Endothelial cell of umbilical vein (primary cell): ENCODE results near the gene SH3RF3. TPM values are rescaled to one million over a fixed set of nuclear protein-coding genes. Genes with fewer than 3 reads are reported as not detected.
"Not testable (repeated sequence)": the region's sequence is repeated elsewhere in the genome, so short reads cannot be mapped to it uniquely, and the experiment has no call there.

Experiments used
- BruUV-seq: library from RNA; stranded (reverse); fragments of 400-500 nt; replicated peaks from 2 replicates; lab custom pipeline; 2021; lab: Mats Ljungman, UMichigan
- CTCF ChIA-PET: fragments of 300-600, 350-600 bp; sonication (Branson Sonifier 250); formaldehyde crosslinking; loops from one replicate; lab custom pipeline; 2021; ENCODE audit warnings: antibody characterized with exemption, inconsistent platforms; lab: Charles Lee
- POLR2A ChIA-PET: fragments of 300-600, 350-600 bp; sonication (Branson Sonifier 250); formaldehyde crosslinking; loops from one replicate; lab custom pipeline; 2021; ENCODE audit warnings: antibody characterized with exemption, inconsistent platforms; lab: Charles Lee
- DNase-seq: peaks from one replicate; pipeline ENCODE4 v3.0.0-alpha.2; 2011; ENCODE audit warnings: low read depth, low spot score
- FAIRE-seq: peaks from 2 replicates; lab custom pipeline; 2011; peaks lifted over from hg19 to GRCh38; lab: Jason Lieb, UNC
- H2AFZ ChIP-seq: 2 replicates; pipeline ENCODE4 v1.6.0; 2012; ENCODE audit warnings: low read depth, low read length, control low read depth, inconsistent platforms
- H3K27ac ChIP-seq: 2 replicates; pipeline ENCODE4 v1.5.1; 2011; ENCODE audit warnings: low read depth, mild to moderate bottlenecking, control low read depth, low read length, moderate library complexity; ENCODE audit not compliant: insufficient read depth
- H3K27me3 ChIP-seq, 2 experiments: 2 replicates each; pipeline versions ENCODE4 v1.6.0 to v1.6.1; 2011; ENCODE audit warnings: low read length in 2 of 2, mixed read lengths in 1 of 2; ENCODE audit not compliant: control insufficient read depth in 2 of 2, insufficient read depth in 2 of 2
- H3K36me3 ChIP-seq, 2 experiments: 2 replicates in 1 of 2; 3 replicates in 1 of 2; pipeline ENCODE4 v1.5.1; 2011; ENCODE audit warnings: low read length in 2 of 2, mild to moderate bottlenecking in 1 of 2, moderate library complexity in 1 of 2; ENCODE audit not compliant: control insufficient read depth in 2 of 2, insufficient read depth in 2 of 2; ENCODE audit errors: extremely low read depth in 1 of 2
- H3K4me1 ChIP-seq: 3 replicates; pipeline ENCODE4 v1.5.1; 2011; ENCODE audit warnings: mild to moderate bottlenecking, low read length; ENCODE audit not compliant: control insufficient read depth, insufficient read depth; ENCODE audit errors: extremely low read depth
- H3K4me2 ChIP-seq: 2 replicates; pipeline ENCODE4 v1.6.1; 2011; ENCODE audit warnings: low read length, control low read depth, mixed read lengths; ENCODE audit not compliant: insufficient read depth
- H3K4me3 ChIP-seq, 3 experiments: fragments of 200-600 bp in 1 of 3; sonication (generic), shearing (Covaris generic) in 1 of 3; replicated peaks in 1 of 3; 2 replicates each; pipeline ENCODE4 v1.5.1; 2011 to 2016; ENCODE audit warnings: control low read depth in 3 of 3, low read length in 3 of 3, mild to moderate bottlenecking in 2 of 3, inconsistent platforms in 1 of 3, low read depth in 1 of 3, moderate library complexity in 1 of 3; ENCODE audit not compliant: insufficient read depth in 1 of 3
- H3K79me2 ChIP-seq: 2 replicates; pipeline ENCODE4 v1.6.0; 2012; ENCODE audit warnings: low read length, inconsistent platforms; ENCODE audit not compliant: control insufficient read depth, insufficient read depth
- H3K9ac ChIP-seq: replicated peaks from 2 replicates; pipeline ENCODE3; 2011; ENCODE audit warnings: low read length, control low read depth; ENCODE audit not compliant: insufficient read depth; ENCODE audit errors: extremely low read depth
- H3K9me1 ChIP-seq: replicated peaks from 3 replicates; pipeline ENCODE4 v1.6.0; 2011; ENCODE audit warnings: mild to moderate bottlenecking, low read length; ENCODE audit not compliant: control insufficient read depth, insufficient read depth; ENCODE audit errors: extremely low read depth
- H3K9me3 ChIP-seq: replicated peaks from 2 replicates; pipeline ENCODE4 v1.5.1; 2012; ENCODE audit warnings: low read length, inconsistent platforms; ENCODE audit not compliant: control insufficient read depth, insufficient read depth
- H4K20me1 ChIP-seq: replicated peaks from 2 replicates; pipeline ENCODE3; 2011; ENCODE audit warnings: mild to moderate bottlenecking, low read length; ENCODE audit not compliant: control insufficient read depth, insufficient read depth; ENCODE audit errors: extremely low read depth
- CTCF ChIP-seq, 2 donors: IDR thresholded peaks; 1 replicate in 1 of 2; 2 replicates in 1 of 2; pipeline ENCODE4 v1.5.1; 2011; ENCODE audit warnings: low read length in 2 of 2, mild to moderate bottlenecking in 2 of 2, moderate library complexity in 2 of 2, control low read depth in 1 of 2, inconsistent platforms in 1 of 2, low read depth in 1 of 2; ENCODE audit not compliant: insufficient read depth in 1 of 2; ENCODE audit errors: extremely low read depth in 1 of 2
- JUN ChIP-seq: IDR thresholded peaks from 2 replicates; pipeline ENCODE4 v1.6.1; 2011; ENCODE audit warnings: borderline replicate concordance, low read depth; ENCODE audit not compliant: insufficient read length, insufficient read depth
- MYC ChIP-seq: IDR thresholded peaks from one replicate; pipeline ENCODE4 v1.6.1; 2011; ENCODE audit warnings: mild to moderate bottlenecking, low read depth, low read length
- POLR2A ChIP-seq: IDR thresholded peaks from 2 replicates; pipeline ENCODE4 v1.6.1; 2012; ENCODE audit warnings: low read depth, mild to moderate bottlenecking, control low read depth, low read length
- dilution Hi-C: fragments of 300-500 bp; cut with MboI; formaldehyde crosslinking; loops from one replicate; pipeline ENCODE4 v1.15.0; 2019; ENCODE audit warnings: low sequenced_read_pairs; ENCODE audit not compliant: extremely low pct_ligation_motif_present
- intact Hi-C: fragments of 100-400 bp; cut with micrococcal nuclease; formaldehyde crosslinking; loops from one replicate; pipeline ENCODE4 v1.10.0; 2022
- polyA plus RNA-seq, 4 experiments: library from polyadenylated mRNA; depleted of rRNA in 3 of 4; stranded (reverse) in 3 of 4; unstranded in 1 of 4; fragments of >200 nt; gene quantifications; 2 replicates each; pipeline versions ENCODE4 v1.2.1 to v1.2.3, GENCODE V29; 2011 to 2012; ENCODE audit warnings: missing spikeins in 1 of 4
- total RNA-seq: library from RNA; stranded (reverse); gene quantifications from 2 replicates; pipeline ENCODE4 v1.2.3, GENCODE V29; 2021

The SH3RF3 gene
- total and polyA plus RNA-seq, 2 donors (not counting 3 experiments of a cell fraction or from before 2014, with no cell fraction given): 3.8 to 14.7 TPM

- no peak for FAIRE-seq
- TF ChIP-seq JUN (no peak), CTCF (IDR thresholded peaks at IDR 0.05; ENCODE audit: extremely low read depth in 1 of 2, insufficient read depth in 1 of 2, low read depth in 1 of 2, low read length in 2 of 2) (no peak), MYC (no peak), POLR2A (no peak)
Measured at GRCh38 chr2:109220860-109221259, 91.9 kb downstream of the SH3RF3 start.

GRCh38 chr2:109221316-109221715 lies 92.3 kb downstream of the SH3RF3 start:
- dilution Hi-C loops, H3K4me2 ChIP-seq, BruUV-seq: not testable (repeated sequence)

More at GRCh38 chr2:109220860-109221259, 91.9 kb downstream of the SH3RF3 start:
- no peak overlapping the region for H3K9ac ChIP-seq
- ChIA-PET POLR2A (interaction anchor here (0.7 kb wide), 1 partner anchor 36 kb away, joined by 7 read pairs; no protein-coding TSS in a partner anchor), CTCF (no interaction called here)
- BruUV-seq: no TSS peak
- H3K27me3 ChIP-seq: no peaks in the 10 kb centered on the region
- no peak overlapping the region for H3K4me3 ChIP-seq
- H3K36me3 ChIP-seq: no peaks in the 10 kb centered on the region
- H3K79me2 ChIP-seq: no peaks in the 10 kb centered on the region
- no peak overlapping the region for H3K27ac ChIP-seq
- H3K9me3 ChIP-seq: no peaks in the 10 kb centered on the region
- intact Hi-C loops (no loop called here), dilution Hi-C loops (no loop called here)
- H3K9me1 ChIP-seq: no peaks in the 10 kb centered on the region
- no peak for DNase-seq
- H3K4me1 ChIP-seq: no peaks in the 10 kb centered on the region
- no peaks in the 10 kb centered on the region for H4K20me1 ChIP-seq
- no peak overlapping the region for H2AFZ ChIP-seq
- no peak overlapping the region for H3K4me2 ChIP-seq

More at GRCh38 chr2:109221316-109221715, 92.3 kb downstream of the SH3RF3 start:
- H3K79me2 ChIP-seq, CTCF ChIA-PET, H3K4me3 ChIP-seq, H3K9me1 ChIP-seq, H3K27me3 ChIP-seq, DNase-seq, H2AFZ ChIP-seq, intact Hi-C loops, H3K9ac ChIP-seq, FAIRE-seq, H3K36me3 ChIP-seq, H4K20me1 ChIP-seq, H3K4me1 ChIP-seq, H3K9me3 ChIP-seq, H3K27ac ChIP-seq: not testable (repeated sequence)
- POLR2A ChIA-PET: interaction anchor here (0.7 kb wide), 1 partner anchor 35 kb away, joined by 7 read pairs; no protein-coding TSS in a partner anchor
